ENCODE data around the gene HPF1. TPM values are rescaled to one million over a fixed set of nuclear protein-coding genes. Genes with fewer than 3 reads are reported as not detected.
"Not testable (repeated sequence)": the region's sequence is repeated elsewhere in the genome, so short reads cannot be mapped to it uniquely, and the experiment has no call there.

The HPF1 gene
- total RNA-seq, 4 donors from 2014 or later = 14.1 to 139 (median 35.1) TPM

GRCh38 chr4:169774466-169775445 lies 17.0 kb upstream of the HPF1 start:
- Histone ChIP-seq H3K4me3 (peak overlapping the region in 1 of 4 donors; percentile 13), H3K27ac (no peak overlapping the region), H3K27me3 (peaks cover 25% of the 10 kb centered on the region), H3K36me3 (no peaks in the 10 kb centered on the region), H3K4me1 (no peaks in the 10 kb centered on the region), H3K9me3 (no peaks in the 10 kb centered on the region)
- intact Hi-C loops (cut with DNase I; ENCODE audit: low total_unique reads) = no loop called here
- no peak for TF ChIP-seq POLR2A (IDR thresholded peaks at IDR 0.05)
- TF ChIP-seq EP300 (IDR thresholded peaks at IDR 0.05; ENCODE audit: low read depth) = no peak
- no peak for TF ChIP-seq CTCF (IDR thresholded peaks at IDR 0.05)
- no peak for TF ChIP-seq POLR2AphosphoS5 (IDR thresholded peaks at IDR 0.05)
- in situ Hi-C loops (cut with MboI; ENCODE audit: low pct_ligation_motif_present in 1 of 4, low pct_unique_long_range_greater_than_20kb in 1 of 4, low sequenced_read_pairs in 3 of 4) = loop anchor here in 2 of 4 donors (25.0 kb wide), 1 partner anchor 162 kb away; the partner anchor contains the start of genes CLCN3 (in 2 of the 2) and NEK1 (in 2 of the 2)
- 54 to 61% methylated on average over 19 to 56 of the region's 58 CpGs for WGBS, 2 donors (ENCODE audit: low coverage in 1 of 2)
- DNase-seq = no peak

GRCh38 chr4:169773889-169774288 lies 16.1 kb upstream of the HPF1 start:
- H3K27me3 ChIP-seq = peaks cover 25% of the 10 kb centered on the region
- DNase-seq = no peak
- H3K9me3 ChIP-seq = no peaks in the 10 kb centered on the region
- in situ Hi-C loops (cut with MboI; ENCODE audit: low pct_ligation_motif_present in 1 of 4, low pct_unique_long_range_greater_than_20kb in 1 of 4, low sequenced_read_pairs in 3 of 4) = loop anchor here in 2 of 4 donors (25.0 kb wide), 1 partner anchor 162 kb away; the partner anchor contains the start of genes CLCN3 (in 2 of the 2) and NEK1 (in 2 of the 2)
- H3K36me3 ChIP-seq = no peaks in the 10 kb centered on the region
- no peak overlapping the region for H3K4me3 ChIP-seq
- no peak for TF ChIP-seq POLR2AphosphoS5 (IDR thresholded peaks at IDR 0.05)
- H3K27ac ChIP-seq = no peak overlapping the region
- no peaks in the 10 kb centered on the region for H3K4me1 ChIP-seq
- 75 to 83% methylated on average over 7 of the region's 7 CpGs for WGBS, 2 donors (ENCODE audit: low coverage in 1 of 2)
- intact Hi-C loops (cut with DNase I; ENCODE audit: low total_unique reads) = no loop called here

GRCh38 chr4:169771556-169772080 lies 13.9 kb upstream of the HPF1 start:
- H3K27ac ChIP-seq; H3K4me1 ChIP-seq; H3K36me3 ChIP-seq; H3K9me3 ChIP-seq; intact Hi-C loops (cut with DNase I; ENCODE audit: low total_unique reads); DNase-seq; H3K4me3 ChIP-seq: not testable (repeated sequence)
- 85 to 86% methylated on average over 6 to 11 of the region's 11 CpGs for WGBS, 2 donors (ENCODE audit: low coverage in 1 of 2)
- H3K27me3 ChIP-seq = peaks cover 25% of the 10 kb centered on the region
- in situ Hi-C loops (cut with MboI; ENCODE audit: low pct_ligation_motif_present in 1 of 4, low pct_unique_long_range_greater_than_20kb in 1 of 4, low sequenced_read_pairs in 3 of 4) = loop anchor here in 2 of 4 donors (25.0 kb wide), 1 partner anchor 159 kb away; the partner anchor contains the start of genes CLCN3 (in 2 of the 2) and NEK1 (in 2 of the 2)

- H3K27ac ChIP-seq = no peak overlapping the region
- no peaks in the 10 kb centered on the region for H3K9me3 ChIP-seq
- no peaks in the 10 kb centered on the region for H3K36me3 ChIP-seq
- no peak for DNase-seq
- H3K4me3 ChIP-seq = no peak overlapping the region
- peaks cover 16% of the 10 kb centered on the region for H3K27me3 ChIP-seq
- H3K4me1 ChIP-seq = no peaks in the 10 kb centered on the region
- no peak for TF ChIP-seq POLR2A (IDR thresholded peaks at IDR 0.05)
- no peak for TF ChIP-seq POLR2AphosphoS5 (IDR thresholded peaks at IDR 0.05)
- no peak for TF ChIP-seq CTCF (IDR thresholded peaks at IDR 0.05)
- no peak for TF ChIP-seq EP300 (IDR thresholded peaks at IDR 0.05; ENCODE audit: low read depth)
- in situ Hi-C loops (cut with MboI; ENCODE audit: low pct_ligation_motif_present in 1 of 4, low pct_unique_long_range_greater_than_20kb in 1 of 4, low sequenced_read_pairs in 3 of 4) (loop anchor here in 2 of 4 donors (25.0 kb wide), 1 partner anchor 158 kb away; the partner anchor contains the start of genes CLCN3 (in 2 of the 2) and NEK1 (in 2 of the 2)), intact Hi-C loops (cut with DNase I; ENCODE audit: low total_unique reads) (no loop called here)
These were observed 12.7 kb upstream of the HPF1 start for GRCh38 chr4:169770416-169770815.

- no peak overlapping the region for H3K27ac ChIP-seq
- 86 to 93% methylated on average over 2 to 3 of the region's 3 CpGs for WGBS, 2 donors (ENCODE audit: low coverage in 1 of 2)
- H3K36me3 ChIP-seq = no peaks in the 10 kb centered on the region
- DNase-seq = no peak
- H3K9me3 ChIP-seq = no peaks in the 10 kb centered on the region
- no peaks in the 10 kb centered on the region for H3K27me3 ChIP-seq
- H3K4me1 ChIP-seq = no peaks in the 10 kb centered on the region
- TF ChIP-seq POLR2AphosphoS5 (IDR thresholded peaks at IDR 0.05) (no peak), EP300 (IDR thresholded peaks at IDR 0.05; ENCODE audit: low read depth) (no peak), POLR2A (IDR thresholded peaks at IDR 0.05) (no peak), CTCF (IDR thresholded peaks at IDR 0.05) (no peak)
- no peak overlapping the region for H3K4me3 ChIP-seq
- in situ Hi-C loops (cut with MboI; ENCODE audit: low pct_ligation_motif_present in 1 of 4, low pct_unique_long_range_greater_than_20kb in 1 of 4, low sequenced_read_pairs in 3 of 4) (loop anchor here in 2 of 4 donors (25.0 kb wide), 1 partner anchor 156 kb away; the partner anchor contains the start of genes CLCN3 (in 2 of the 2) and NEK1 (in 2 of the 2)), intact Hi-C loops (cut with DNase I; ENCODE audit: low total_unique reads) (no loop called here)
These were observed 10.6 kb upstream of the HPF1 start for GRCh38 chr4:169768385-169768784.
